Stimulated activated naive CD8-positive, alpha-beta T cell treated with anti-CD3 and anti-CD28 coated beads, Interleukin-15, amount 100 ng/mL, for 72 hours (primary cell): ENCODE data around the gene ADPRS.
A peak's percentile ranks its signal among the peaks of the same experiment; 100 is the strongest.

Experiments used
- ATAC-seq: fragments of 150-1000 bp; cut with Tn5 transposase; 2 replicates; pipeline ENCODE4 v1.10.0; 2021; ENCODE audit warnings: mild to moderate bottlenecking, moderate library complexity
- DNase-seq, 2 donors: peaks; one replicate each; pipeline ENCODE4 v3.0.0; 2021 to 2022
- H3K27ac Mint-ChIP-seq, 2 donors: one replicate each; pipeline ENCODE4 v1.8.0; 2022; ENCODE audit warnings: mild to moderate bottlenecking in 2 of 2, mixed read lengths in 2 of 2, moderate library complexity in 2 of 2
- H3K27me3 Mint-ChIP-seq: one replicate; pipeline ENCODE4 v1.8.0; 2022; ENCODE audit warnings: mixed read lengths
- H3K4me1 Mint-ChIP-seq: one replicate; pipeline ENCODE4 v1.8.0; 2022; ENCODE audit warnings: mild to moderate bottlenecking, mixed read lengths
- H3K4me3 Mint-ChIP-seq, 2 donors: one replicate each; pipeline ENCODE4 v1.8.0; 2022; ENCODE audit warnings: mild to moderate bottlenecking in 2 of 2, mixed read lengths in 2 of 2, moderate library complexity in 1 of 2
- H3K9me3 Mint-ChIP-seq, 2 donors: one replicate each; pipeline ENCODE4 v1.8.0; 2022; ENCODE audit warnings: mixed read lengths in 2 of 2

ADPRS gene

GRCh38 chr1:36088577-36089392 lies at the start of gene ADPRS:
Gene ADPRS (plus strand): TSS chr1:36088892. CDS start chr1:36088905, 13 bp downstream.
- H3K27ac Mint-ChIP-seq = peak within 1 kb of the TSS; percentile 96 to 97
- H3K9me3 Mint-ChIP-seq = no peaks in the 10 kb centered on the region
- peaks cover 46% of the 10 kb centered on the region for H3K4me1 Mint-ChIP-seq
- ATAC-seq (peak; percentile 92), DNase-seq (peak; percentile 89 to 91)
- peaks cover 20% of the 10 kb centered on the region for H3K27me3 Mint-ChIP-seq
- H3K4me3 Mint-ChIP-seq = peak within 1 kb of the TSS; percentile 90 to 99

- H3K27me3 Mint-ChIP-seq = no peaks in the 10 kb centered on the region
- no peak overlapping the region for H3K27ac Mint-ChIP-seq
- H3K4me1 Mint-ChIP-seq = no peaks in the 10 kb centered on the region
- no peaks in the 10 kb centered on the region for H3K9me3 Mint-ChIP-seq
- no peak overlapping the region for H3K4me3 Mint-ChIP-seq
- ATAC-seq (no peak), DNase-seq (no peak)
These were observed 48.5 kb upstream of the ADPRS start for GRCh38 chr1:36040238-36040637.

GRCh38 chr1:36051821-36052220 lies 36.9 kb upstream of the ADPRS start:
- Mint-ChIP-seq H3K4me1 (no peaks in the 10 kb centered on the region), H3K27ac (no peak overlapping the region), H3K4me3 (no peak overlapping the region), H3K9me3 (peaks cover 0 to 9% of the 10 kb centered on the region in 2 donors), H3K27me3 (no peaks in the 10 kb centered on the region)
- ATAC-seq = no peak
- no peak for DNase-seq

- no peak for DNase-seq
- Mint-ChIP-seq H3K27me3 (no peaks in the 10 kb centered on the region), H3K9me3 (no peaks in the 10 kb centered on the region), H3K27ac (no peak overlapping the region), H3K4me3 (no peak overlapping the region), H3K4me1 (no peaks in the 10 kb centered on the region)
- no peak for ATAC-seq
These were observed 34.7 kb upstream of the ADPRS start for GRCh38 chr1:36053978-36054377.

GRCh38 chr1:36055706-36056105 lies 33.0 kb upstream of the ADPRS start:
- no peak for ATAC-seq
- H3K9me3 Mint-ChIP-seq = no peaks in the 10 kb centered on the region
- H3K27me3 Mint-ChIP-seq = no peaks in the 10 kb centered on the region
- H3K27ac Mint-ChIP-seq = no peak overlapping the region
- no peak for DNase-seq
- no peaks in the 10 kb centered on the region for H3K4me1 Mint-ChIP-seq
- no peak overlapping the region for H3K4me3 Mint-ChIP-seq

GRCh38 chr1:36062315-36062714 lies 26.4 kb upstream of the ADPRS start:
- Mint-ChIP-seq H3K4me3 (no peak overlapping the region), H3K27me3 (no peaks in the 10 kb centered on the region), H3K9me3 (no peaks in the 10 kb centered on the region), H3K4me1 (no peaks in the 10 kb centered on the region), H3K27ac (no peak overlapping the region)
- ATAC-seq (no peak), DNase-seq (no peak)

- no peak for ATAC-seq
- Mint-ChIP-seq H3K4me3 (no peak overlapping the region), H3K9me3 (no peaks in the 10 kb centered on the region), H3K4me1 (no peaks in the 10 kb centered on the region), H3K27me3 (no peaks in the 10 kb centered on the region), H3K27ac (no peak overlapping the region)
- no peak for DNase-seq
These were observed 20.8 kb upstream of the ADPRS start for GRCh38 chr1:36067871-36068270.

- Mint-ChIP-seq H3K27ac (peak overlapping the region in 1 of 2 donors; percentile 35), H3K27me3 (no peaks in the 10 kb centered on the region), H3K4me1 (no peaks in the 10 kb centered on the region), H3K4me3 (no peak overlapping the region), H3K9me3 (no peaks in the 10 kb centered on the region)
- ATAC-seq (no peak), DNase-seq (no peak)
These were observed 19.8 kb upstream of the ADPRS start for GRCh38 chr1:36068866-36069265.

GRCh38 chr1:36070349-36070748 lies 18.3 kb upstream of the ADPRS start:
- H3K9me3 Mint-ChIP-seq = no peaks in the 10 kb centered on the region
- no peak overlapping the region for H3K27ac Mint-ChIP-seq
- H3K4me1 Mint-ChIP-seq = no peaks in the 10 kb centered on the region
- H3K27me3 Mint-ChIP-seq = no peaks in the 10 kb centered on the region
- H3K4me3 Mint-ChIP-seq = no peak overlapping the region
- no peak for DNase-seq
- no peak for ATAC-seq

- peaks cover 14% of the 10 kb centered on the region for H3K27me3 Mint-ChIP-seq
- H3K4me3 Mint-ChIP-seq = no peak overlapping the region
- ATAC-seq (no peak), DNase-seq (no peak)
- H3K4me1 Mint-ChIP-seq = no peaks in the 10 kb centered on the region
- H3K27ac Mint-ChIP-seq = no peak overlapping the region
- no peaks in the 10 kb centered on the region for H3K9me3 Mint-ChIP-seq
These were observed 11.6 kb upstream of the ADPRS start for GRCh38 chr1:36076979-36077573.

- Mint-ChIP-seq H3K27ac (no peak overlapping the region), H3K27me3 (peaks cover 41% of the 10 kb centered on the region), H3K4me1 (no peaks in the 10 kb centered on the region), H3K4me3 (no peak overlapping the region), H3K9me3 (no peaks in the 10 kb centered on the region)
- ATAC-seq = no peak
- no peak for DNase-seq
These were observed 8.5 kb upstream of the ADPRS start for GRCh38 chr1:36080236-36080635.

- Mint-ChIP-seq H3K9me3 (no peaks in the 10 kb centered on the region), H3K27me3 (peaks cover 47% of the 10 kb centered on the region), H3K4me1 (no peaks in the 10 kb centered on the region), H3K27ac (no peak overlapping the region), H3K4me3 (no peak overlapping the region)
- ATAC-seq = no peak
- no peak for DNase-seq
These were observed 7.9 kb upstream of the ADPRS start for GRCh38 chr1:36080801-36081200.

GRCh38 chr1:36081926-36082485 lies 6.7 kb upstream of the ADPRS start:
- Mint-ChIP-seq H3K4me3 (no peak overlapping the region), H3K27ac (no peak overlapping the region), H3K4me1 (peaks cover 2% of the 10 kb centered on the region), H3K9me3 (no peaks in the 10 kb centered on the region), H3K27me3 (peaks cover 50% of the 10 kb centered on the region)
- ATAC-seq (no peak), DNase-seq (no peak)

GRCh38 chr1:36083219-36083618 lies 5.5 kb upstream of the ADPRS start:
- H3K4me3 Mint-ChIP-seq = no peak overlapping the region
- no peaks in the 10 kb centered on the region for H3K9me3 Mint-ChIP-seq
- H3K27ac Mint-ChIP-seq = no peak overlapping the region
- H3K27me3 Mint-ChIP-seq = peaks cover 50% of the 10 kb centered on the region
- ATAC-seq = no peak
- no peak for DNase-seq
- H3K4me1 Mint-ChIP-seq = peaks cover 5% of the 10 kb centered on the region

GRCh38 chr1:36083635-36084496 lies 4.8 kb upstream of the ADPRS start, which contains the start of gene TEKT2:
Gene TEKT2 (plus strand): TSS chr1:36084094. CDS start chr1:36084922, 828 bp downstream.
- Mint-ChIP-seq H3K4me3 (peak within 1 kb of the TSS; percentile 73 to 75), H3K27me3 (peaks cover 50% of the 10 kb centered on the region), H3K27ac (peak within 1 kb of the TSS in 1 of 2 donors; percentile 90), H3K4me1 (peaks cover 5% of the 10 kb centered on the region), H3K9me3 (no peaks in the 10 kb centered on the region)
- no peak for ATAC-seq
- no peak for DNase-seq
